WERI-Rb-1 (cell line): ENCODE measurements around the gene IFT57.

ENCODE experiments used
- DNase-seq: peaks from one replicate; pipeline ENCODE4 v3.0.0-alpha.2; 2020
- H3K27ac ChIP-seq: fragments of 250-450 bp; sonication (Bioruptor Pico); 2 replicates; pipeline ENCODE4 v1.5.1; 2020; ENCODE audit warnings: mild to moderate bottlenecking, moderate library complexity
- H3K27me3 ChIP-seq: fragments of 250-450 bp; sonication (Bioruptor Pico); 2 replicates; pipeline ENCODE4 v1.5.1; 2021; ENCODE audit warnings: mild to moderate bottlenecking, low read depth, moderate library complexity; ENCODE audit not compliant: insufficient read depth, severe bottlenecking
- H3K36me3 ChIP-seq: fragments of 250-450 bp; sonication (Bioruptor Pico); 2 replicates; pipeline ENCODE4 v1.5.1; 2020; ENCODE audit warnings: mild to moderate bottlenecking, moderate library complexity
- H3K4me3 ChIP-seq: 2 replicates; pipeline ENCODE4 v1.5.1; 2011; ENCODE audit warnings: low read depth, mild to moderate bottlenecking, control low read depth, low read length
- H3K9me3 ChIP-seq: fragments of 250-450 bp; sonication (Bioruptor Pico); 2 replicates; pipeline ENCODE4 v1.5.1; 2021; ENCODE audit warnings: mild to moderate bottlenecking, moderate library complexity; ENCODE audit not compliant: severe bottlenecking
- TF ChIP-seq, protein P1 (sequence below): IDR thresholded peaks from 2 replicates; pipeline ENCODE4 v1.5.1; 2011; ENCODE audit warnings: low read depth, mild to moderate bottlenecking, control low read depth, inconsistent platforms, low read length

IFT57 gene

DNA sequence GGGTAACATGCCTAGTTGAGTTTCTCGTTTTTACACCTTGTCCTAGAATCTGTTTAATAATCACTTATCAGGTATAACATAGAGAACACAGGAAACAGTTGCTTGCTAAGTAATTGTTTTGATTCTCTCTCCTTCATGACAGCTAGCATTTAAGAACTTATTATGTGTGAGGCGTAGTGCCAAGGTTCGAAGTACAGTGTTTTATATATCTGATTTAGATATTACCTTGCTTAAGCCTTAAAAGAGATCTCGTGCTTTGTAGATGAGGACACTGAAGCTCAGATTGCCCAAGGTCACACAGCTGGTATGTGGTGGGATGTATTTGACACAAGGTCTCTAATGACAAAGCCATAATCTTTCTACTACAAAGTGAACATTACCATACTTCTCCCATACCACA lies 29.0 kb upstream of the IFT57 start:
- H3K36me3 ChIP-seq = no peaks in the 10 kb centered on the region
- no peak for DNase-seq
- H3K9me3 ChIP-seq = no peaks in the 10 kb centered on the region
- TF ChIP-seq, protein P1, sequence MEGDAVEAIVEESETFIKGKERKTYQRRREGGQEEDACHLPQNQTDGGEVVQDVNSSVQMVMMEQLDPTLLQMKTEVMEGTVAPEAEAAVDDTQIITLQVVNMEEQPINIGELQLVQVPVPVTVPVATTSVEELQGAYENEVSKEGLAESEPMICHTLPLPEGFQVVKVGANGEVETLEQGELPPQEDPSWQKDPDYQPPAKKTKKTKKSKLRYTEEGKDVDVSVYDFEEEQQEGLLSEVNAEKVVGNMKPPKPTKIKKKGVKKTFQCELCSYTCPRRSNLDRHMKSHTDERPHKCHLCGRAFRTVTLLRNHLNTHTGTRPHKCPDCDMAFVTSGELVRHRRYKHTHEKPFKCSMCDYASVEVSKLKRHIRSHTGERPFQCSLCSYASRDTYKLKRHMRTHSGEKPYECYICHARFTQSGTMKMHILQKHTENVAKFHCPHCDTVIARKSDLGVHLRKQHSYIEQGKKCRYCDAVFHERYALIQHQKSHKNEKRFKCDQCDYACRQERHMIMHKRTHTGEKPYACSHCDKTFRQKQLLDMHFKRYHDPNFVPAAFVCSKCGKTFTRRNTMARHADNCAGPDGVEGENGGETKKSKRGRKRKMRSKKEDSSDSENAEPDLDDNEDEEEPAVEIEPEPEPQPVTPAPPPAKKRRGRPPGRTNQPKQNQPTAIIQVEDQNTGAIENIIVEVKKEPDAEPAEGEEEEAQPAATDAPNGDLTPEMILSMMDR = no peak
- no peak overlapping the region for H3K4me3 ChIP-seq
- no peak overlapping the region for H3K27ac ChIP-seq
- H3K27me3 ChIP-seq = no peaks in the 10 kb centered on the region

DNA sequence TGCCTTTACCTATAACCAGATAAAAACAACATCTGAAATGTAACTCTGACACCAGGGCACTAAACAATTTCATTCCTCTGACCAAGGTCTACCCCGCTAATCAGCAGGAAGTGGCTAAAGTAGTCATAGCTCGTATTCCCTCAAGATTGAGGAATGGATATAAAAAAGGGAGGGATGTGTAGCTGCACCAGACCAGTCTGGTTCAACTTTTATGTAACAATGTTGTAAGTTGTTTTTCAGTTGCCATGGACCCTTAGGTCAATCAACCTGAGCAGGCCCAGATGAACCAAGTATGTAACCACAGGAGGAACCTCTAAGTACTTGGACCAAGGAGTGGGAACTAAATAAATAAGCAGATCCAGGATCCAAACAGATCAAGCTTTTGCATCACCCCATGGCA lies 28.4 kb upstream of the IFT57 start:
- Histone ChIP-seq H3K9me3 (no peaks in the 10 kb centered on the region), H3K27ac (no peak overlapping the region), H3K36me3 (no peaks in the 10 kb centered on the region), H3K27me3 (no peaks in the 10 kb centered on the region), H3K4me3 (no peak overlapping the region)
- TF ChIP-seq, protein P1 = no peak
- DNase-seq = no peak

DNA sequence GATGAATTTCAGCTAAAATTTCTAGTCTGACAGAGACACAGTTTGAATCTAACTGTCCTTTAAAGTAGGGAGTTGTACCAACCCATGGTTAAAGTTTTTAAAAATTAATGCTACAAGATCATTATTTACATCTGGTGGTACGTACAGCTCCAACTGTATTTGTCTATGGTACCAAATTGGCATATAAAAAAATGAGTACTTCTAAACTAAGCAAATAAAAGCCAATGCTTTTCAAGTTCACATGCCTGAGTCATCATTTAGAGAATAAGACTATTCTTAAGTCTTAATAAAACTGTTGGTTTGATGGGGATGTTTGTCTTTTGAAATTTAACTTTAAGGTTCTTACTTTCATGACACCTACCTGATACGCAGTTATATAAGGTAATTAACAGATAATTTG lies 21.0 kb upstream of the IFT57 start:
- Histone ChIP-seq H3K36me3 (no peaks in the 10 kb centered on the region), H3K27me3 (no peaks in the 10 kb centered on the region), H3K27ac (no peak overlapping the region), H3K9me3 (no peaks in the 10 kb centered on the region), H3K4me3 (no peak overlapping the region)
- TF ChIP-seq, protein P1 = no peak
- DNase-seq = no peak

DNA sequence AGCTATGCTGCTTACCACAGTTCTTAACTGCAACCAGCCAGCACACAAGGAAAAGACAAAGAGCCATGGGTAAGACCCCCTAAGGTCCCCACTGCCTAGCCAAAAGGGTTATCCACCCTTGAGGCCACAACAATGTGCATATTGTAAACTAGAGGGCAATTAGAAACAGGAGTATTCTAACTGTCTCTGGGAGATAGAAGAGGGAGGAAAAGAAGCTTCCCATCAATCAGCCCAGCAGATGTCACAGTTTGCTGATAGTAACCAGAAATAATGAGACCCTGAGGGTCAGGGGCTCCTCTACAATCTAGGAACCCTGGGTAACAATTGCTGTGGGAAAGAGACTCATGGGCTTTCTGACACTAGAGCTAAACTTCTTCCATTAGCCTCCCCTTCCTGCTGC lies 20.6 kb upstream of the IFT57 start:
- no peak overlapping the region for H3K4me3 ChIP-seq
- DNase-seq = no peak
- no peaks in the 10 kb centered on the region for H3K27me3 ChIP-seq
- no peaks in the 10 kb centered on the region for H3K9me3 ChIP-seq
- H3K27ac ChIP-seq = no peak overlapping the region
- no peaks in the 10 kb centered on the region for H3K36me3 ChIP-seq
- TF ChIP-seq, protein P1 = no peak

DNA sequence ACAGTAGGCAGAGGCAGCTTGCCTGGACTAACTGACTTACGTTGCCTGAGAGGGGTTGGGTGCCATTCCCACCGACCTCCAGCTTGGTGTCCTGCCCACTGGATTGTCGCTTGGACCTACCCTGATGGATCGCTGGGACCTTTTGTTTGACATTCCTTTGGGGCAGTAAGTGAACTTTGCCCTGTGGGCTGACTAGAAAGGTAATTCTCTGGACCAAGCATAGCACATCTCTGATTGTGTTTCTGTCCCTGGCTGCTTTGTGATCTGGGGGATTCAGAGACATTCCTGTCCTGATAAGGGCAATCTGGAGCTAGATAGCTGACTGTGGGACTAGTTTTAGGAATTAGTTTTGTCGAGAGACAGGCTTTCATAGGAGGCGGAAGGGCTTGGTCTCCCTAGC lies 19.5 kb upstream of the IFT57 start:
- no peak overlapping the region for H3K27ac ChIP-seq
- no peaks in the 10 kb centered on the region for H3K27me3 ChIP-seq
- H3K9me3 ChIP-seq = no peaks in the 10 kb centered on the region
- DNase-seq = no peak
- H3K36me3 ChIP-seq = no peaks in the 10 kb centered on the region
- H3K4me3 ChIP-seq = no peak overlapping the region
- TF ChIP-seq, protein P1 = no peak

DNA sequence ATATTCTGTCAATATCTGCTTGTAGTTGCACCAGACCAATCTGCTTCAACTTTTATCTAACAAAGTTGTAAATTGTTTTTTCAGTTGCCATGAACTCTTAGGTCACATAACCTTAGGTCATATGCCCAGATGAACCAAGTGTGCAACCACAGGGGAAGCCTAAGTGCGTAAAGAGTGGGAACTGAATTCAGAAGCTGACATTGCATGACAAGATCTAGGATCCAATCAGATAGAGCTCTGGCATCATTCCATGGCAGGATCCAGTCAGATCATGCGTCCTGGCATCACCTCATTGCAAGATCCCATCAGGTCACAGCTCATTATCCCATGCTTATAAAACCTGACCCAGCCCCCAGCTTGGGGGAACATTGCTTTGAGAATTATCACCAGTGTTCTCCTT lies 18.9 kb upstream of the IFT57 start:
- Histone ChIP-seq H3K36me3 (no peaks in the 10 kb centered on the region), H3K27ac (no peak overlapping the region), H3K27me3 (no peaks in the 10 kb centered on the region), H3K4me3 (no peak overlapping the region), H3K9me3 (no peaks in the 10 kb centered on the region)
- TF ChIP-seq, protein P1 = no peak
- DNase-seq = no peak
